GM21619 (cell line): ENCODE measurements around the gene LETM1.

Source experiments
- ATAC-seq: cut with Tn5 transposase; IDR thresholded peaks from one replicate; pipeline ENCODE4 v1.9.1; 2021; ENCODE audit not compliant: unreplicated experiment

Gene LETM1

GRCh38 chr4:1808851-1809753 is 46.9 kb downstream of the LETM1 start:
- ATAC-seq: no peak

GRCh38 chr4:1808396-1808795 is 47.6 kb downstream of the LETM1 start:
- ATAC-seq: no peak

DNA sequence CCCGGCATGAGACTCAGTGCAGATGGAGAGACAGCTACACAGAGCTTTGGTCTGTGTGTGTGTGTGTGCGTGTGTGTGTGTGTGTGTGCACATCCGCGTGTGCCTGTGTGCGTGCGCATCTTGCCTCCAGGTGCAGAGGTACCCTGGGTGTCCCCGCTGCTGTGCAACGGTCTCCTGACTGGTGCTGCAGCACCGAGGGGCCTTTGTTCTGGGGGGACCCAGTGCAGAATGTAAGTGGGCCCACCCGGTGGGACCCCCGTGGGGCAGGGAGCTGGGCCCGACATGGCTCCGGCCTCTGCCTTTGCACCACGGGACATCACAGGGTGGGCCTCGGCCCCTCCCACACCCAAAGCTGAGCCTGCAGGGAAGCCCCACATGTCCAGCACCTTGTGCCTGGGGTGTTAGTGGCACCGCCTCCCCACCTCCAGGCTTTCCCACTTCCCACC is 48.6 kb downstream of the LETM1 start:
- no peak for ATAC-seq

- ATAC-seq: no peak
Measured at GRCh38 chr4:1806596-1807331, 49.2 kb downstream of the LETM1 start.

GRCh38 chr4:1806223-1806564 is 49.8 kb downstream of the LETM1 start:
- no peak for ATAC-seq

DNA sequence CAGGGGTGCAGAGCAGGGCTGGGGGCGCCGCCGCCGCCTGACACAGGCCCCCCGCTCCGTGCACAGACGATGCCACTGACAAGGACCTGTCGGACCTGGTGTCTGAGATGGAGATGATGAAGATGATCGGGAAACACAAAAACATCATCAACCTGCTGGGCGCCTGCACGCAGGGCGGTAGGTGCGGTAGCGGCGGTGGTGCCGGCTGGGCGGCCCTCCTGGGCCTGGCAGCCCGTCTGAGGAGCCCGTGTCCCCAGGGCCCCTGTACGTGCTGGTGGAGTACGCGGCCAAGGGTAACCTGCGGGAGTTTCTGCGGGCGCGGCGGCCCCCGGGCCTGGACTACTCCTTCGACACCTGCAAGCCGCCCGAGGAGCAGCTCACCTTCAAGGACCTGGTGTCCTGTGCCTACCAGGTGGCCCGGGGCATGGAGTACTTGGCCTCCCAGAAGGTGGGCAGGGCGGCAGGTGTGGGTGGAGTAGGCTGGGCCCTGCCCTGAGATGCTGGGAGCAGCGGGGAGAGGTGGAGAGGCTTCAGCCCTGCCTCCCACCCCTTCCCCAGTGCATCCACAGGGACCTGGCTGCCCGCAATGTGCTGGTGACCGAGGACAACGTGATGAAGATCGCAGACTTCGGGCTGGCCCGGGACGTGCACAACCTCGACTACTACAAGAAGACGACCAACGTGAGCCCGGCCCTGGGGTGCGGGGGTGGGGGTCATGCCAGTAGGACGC is 50.3 kb downstream of the LETM1 start:
- no peak for ATAC-seq

DNA sequence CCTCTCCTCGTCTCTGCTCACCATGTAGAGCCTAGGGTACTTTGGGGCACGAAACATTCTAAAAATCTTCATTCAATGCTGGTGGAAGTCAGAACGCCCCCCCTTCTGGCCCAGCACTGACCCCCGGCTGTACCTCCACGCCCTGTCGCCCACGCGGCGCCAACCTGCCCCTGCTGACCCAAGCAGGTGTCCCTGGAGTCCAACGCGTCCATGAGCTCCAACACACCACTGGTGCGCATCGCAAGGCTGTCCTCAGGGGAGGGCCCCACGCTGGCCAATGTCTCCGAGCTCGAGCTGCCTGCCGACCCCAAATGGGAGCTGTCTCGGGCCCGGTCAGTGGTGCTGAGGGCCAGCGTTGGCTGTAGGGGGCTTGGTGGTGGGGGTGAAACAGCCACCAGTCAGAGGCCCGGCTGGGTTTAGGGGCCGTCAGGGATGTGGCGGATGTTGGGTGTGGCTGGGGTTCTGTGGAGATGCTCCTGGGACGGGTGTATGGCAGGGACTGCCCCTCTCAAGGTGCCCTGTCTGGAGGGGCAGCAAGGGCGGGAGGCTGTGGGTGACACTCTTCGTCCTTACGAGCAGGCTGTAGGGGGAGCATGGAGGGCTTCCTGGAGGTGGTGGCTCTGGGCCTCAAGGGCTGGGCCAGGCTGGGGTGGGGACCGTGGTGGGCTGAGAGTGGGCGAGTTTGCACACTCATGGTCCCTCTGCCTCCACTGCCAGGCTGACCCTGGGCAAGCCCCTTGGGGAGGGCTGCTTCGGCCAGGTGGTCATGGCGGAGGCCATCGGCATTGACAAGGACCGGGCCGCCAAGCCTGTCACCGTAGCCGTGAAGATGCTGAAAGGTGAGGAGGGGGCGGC is 51.1 kb downstream of the LETM1 start:
- ATAC-seq: no peak

DNA sequence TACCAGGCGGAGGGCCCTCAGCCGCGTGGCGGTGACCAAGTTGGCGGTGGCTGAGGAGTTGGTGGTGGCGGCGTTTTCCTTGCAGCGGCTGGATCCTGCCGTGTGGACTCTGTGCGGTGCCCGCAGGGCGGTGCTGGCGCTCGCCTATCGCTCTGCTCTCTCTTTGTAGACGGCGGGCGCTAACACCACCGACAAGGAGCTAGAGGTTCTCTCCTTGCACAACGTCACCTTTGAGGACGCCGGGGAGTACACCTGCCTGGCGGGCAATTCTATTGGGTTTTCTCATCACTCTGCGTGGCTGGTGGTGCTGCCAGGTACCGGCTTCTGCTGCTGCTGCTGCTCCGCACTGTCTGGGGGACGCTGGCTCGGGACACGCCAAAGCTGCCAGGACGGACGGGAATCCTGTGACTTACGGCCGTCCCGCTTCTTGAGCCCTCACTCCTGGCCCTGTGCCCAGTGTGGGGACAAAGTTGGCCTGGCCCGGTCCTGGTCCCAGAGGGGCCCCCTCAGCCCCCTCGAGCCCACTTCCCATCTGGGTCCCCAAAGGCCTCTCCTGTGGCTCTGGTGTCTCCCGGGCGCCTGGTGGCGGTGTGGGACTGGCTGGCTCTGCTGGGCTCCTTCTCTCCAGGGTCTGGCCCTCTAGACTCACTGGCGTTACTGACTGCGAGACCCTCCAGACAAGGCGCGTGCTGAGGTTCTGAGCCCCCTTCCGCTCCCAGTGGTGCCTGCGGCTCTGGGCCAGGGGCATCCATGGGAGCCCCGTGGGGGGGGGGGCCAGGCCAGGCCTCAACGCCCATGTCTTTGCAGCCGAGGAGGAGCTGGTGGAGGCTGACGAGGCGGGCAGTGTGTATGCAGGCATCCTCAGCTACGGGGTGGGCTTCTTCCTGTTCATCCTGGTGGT is 52.2 kb downstream of the LETM1 start:
- ATAC-seq: no peak

DNA sequence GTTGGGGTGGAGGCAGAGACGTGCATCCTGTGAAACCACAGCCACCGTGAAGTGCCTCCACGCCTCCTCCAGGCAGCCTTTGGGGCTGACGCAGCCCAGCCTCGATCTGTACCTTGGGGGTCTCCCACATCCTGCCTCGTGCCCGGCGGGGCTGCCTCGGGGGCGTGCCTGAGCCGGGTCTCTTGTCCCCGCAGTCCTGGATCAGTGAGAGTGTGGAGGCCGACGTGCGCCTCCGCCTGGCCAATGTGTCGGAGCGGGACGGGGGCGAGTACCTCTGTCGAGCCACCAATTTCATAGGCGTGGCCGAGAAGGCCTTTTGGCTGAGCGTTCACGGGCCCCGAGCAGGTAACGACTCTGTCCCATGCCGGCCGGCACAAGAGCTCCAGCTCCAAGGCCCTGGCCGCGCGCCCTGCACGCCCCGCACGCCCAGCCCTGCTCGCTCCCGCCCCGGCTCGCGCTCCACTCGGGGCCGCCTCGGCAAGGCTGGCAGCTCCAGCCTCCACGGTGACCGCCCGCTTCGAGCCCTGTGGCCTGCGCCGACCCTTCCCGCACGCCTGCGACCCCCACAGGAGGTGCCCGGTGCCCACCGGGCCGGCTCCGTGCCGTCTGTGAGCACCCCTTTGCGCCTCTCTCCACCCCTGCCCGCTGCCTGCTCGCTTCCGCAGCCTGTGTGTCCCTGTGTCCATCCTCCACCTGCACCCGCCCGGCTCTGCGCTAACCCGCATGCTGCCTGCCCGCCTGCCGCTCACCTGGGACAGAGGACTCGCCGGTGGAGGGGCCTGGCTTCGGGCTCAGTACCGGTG is 53.0 kb downstream of the LETM1 start:
- no peak for ATAC-seq

GRCh38 chr4:1802151-1802715 is 53.7 kb downstream of the LETM1 start:
- no peak for ATAC-seq

DNA sequence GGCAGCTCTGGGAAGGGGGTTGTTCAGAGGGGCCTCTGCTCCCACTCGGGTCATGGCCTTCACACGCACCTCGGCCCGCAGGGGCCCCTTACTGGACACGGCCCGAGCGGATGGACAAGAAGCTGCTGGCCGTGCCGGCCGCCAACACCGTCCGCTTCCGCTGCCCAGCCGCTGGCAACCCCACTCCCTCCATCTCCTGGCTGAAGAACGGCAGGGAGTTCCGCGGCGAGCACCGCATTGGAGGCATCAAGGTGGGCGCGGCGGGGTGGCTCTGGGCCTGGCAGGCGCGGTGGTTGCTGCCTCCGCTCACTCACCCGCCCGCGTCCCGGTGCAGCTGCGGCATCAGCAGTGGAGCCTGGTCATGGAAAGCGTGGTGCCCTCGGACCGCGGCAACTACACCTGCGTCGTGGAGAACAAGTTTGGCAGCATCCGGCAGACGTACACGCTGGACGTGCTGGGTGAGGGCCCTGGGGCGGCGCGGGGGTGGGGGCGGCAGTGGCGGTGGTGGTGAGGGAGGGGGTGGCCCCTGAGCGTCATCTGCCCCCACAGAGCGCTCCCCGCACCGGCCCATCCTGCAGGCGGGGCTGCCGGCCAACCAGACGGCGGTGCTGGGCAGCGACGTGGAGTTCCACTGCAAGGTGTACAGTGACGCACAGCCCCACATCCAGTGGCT is 54.5 kb downstream of the LETM1 start:
- no peak for ATAC-seq

DNA sequence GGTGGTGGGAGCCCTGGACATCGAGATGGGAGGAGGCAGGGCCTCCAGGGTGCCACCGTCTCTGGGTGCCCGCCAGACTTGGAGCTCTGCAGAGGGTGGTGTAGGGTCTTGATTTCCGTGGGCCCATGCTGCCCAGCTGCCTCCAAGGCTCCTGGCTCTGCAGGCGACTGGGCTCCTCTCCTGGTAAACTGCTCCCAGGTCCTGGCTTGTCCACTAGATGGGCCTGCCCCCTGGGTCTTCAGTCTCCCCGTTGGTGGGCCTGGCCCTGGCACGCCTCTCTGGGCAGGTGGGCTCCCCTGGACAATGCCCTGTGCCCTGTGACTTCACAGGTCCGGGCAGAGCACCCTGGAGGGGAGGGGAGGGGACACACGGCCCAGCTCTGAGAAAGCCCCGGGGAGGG is 55.2 kb downstream of the LETM1 start:
- ATAC-seq: no peak

- no peak for ATAC-seq
Measured at GRCh38 chr4:1799387-1800375, 56.3 kb downstream of the LETM1 start.

GRCh38 chr4:1798580-1799386 is 57.2 kb downstream of the LETM1 start:
- no peak for ATAC-seq

DNA sequence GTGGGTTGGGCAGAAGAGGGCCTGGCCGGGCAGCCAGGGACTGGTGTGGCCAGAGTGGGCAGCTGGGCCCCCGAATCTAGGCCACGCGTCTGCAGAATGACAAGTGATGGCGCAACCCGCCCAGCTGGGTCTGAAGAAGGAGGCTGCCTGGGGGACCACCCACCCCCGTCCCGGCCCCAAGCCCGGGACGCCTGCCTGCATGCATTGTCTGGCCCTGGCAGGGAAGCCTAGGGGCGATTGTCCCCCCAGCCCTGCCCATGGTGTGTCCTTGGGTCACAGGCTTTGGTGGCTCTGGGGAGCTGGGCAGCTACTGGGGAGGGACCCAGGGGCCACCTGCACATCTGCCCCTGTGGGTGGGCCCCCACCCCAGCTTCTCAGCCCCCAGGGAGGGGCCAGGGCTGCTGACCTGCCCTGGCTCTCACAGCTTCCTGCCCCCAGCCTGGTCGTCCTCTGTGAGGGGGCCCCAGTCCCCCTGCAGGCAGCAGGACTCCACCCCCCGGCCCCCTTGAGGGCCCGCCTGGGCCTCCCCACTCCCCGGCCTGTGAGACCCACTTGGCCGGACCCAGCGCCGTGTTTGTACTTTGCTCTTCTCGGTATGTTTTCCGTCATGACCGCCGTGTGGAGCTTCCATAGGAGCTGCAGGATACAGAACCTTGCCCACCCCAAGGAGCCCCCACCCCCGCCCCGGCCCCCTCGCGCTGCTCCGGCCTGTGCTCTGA is 57.9 kb downstream of the LETM1 start:
- no peak for ATAC-seq
